PC-3 (cell line): ENCODE results near the gene LNX1.

ENCODE experiments used
- EZH2 ChIP-seq: fragments of 300-600 bp; sonication (generic); IDR thresholded peaks from one replicate; pipeline ENCODE4 v1.6.1; 2017; ENCODE audit warnings: antibody characterized with exemption, mild to moderate bottlenecking, low read length; ENCODE audit not compliant: unreplicated experiment
- EZH2phosphoT487 ChIP-seq: fragments of 300-600 bp; sonication (generic); IDR thresholded peaks from 2 replicates; pipeline ENCODE4 v1.6.1; 2018; ENCODE audit warnings: mild to moderate bottlenecking, antibody characterized with exemption, low read length, borderline replicate concordance
- TF ChIP-seq, protein P1 (sequence below): fragments of 300-600 bp; sonication (generic); conservative IDR thresholded peaks from 2 replicates; pipeline ENCODE4 v1.5.1; 2017; ENCODE audit warnings: antibody characterized with exemption, low read depth, mild to moderate bottlenecking, low read length

DNA sequence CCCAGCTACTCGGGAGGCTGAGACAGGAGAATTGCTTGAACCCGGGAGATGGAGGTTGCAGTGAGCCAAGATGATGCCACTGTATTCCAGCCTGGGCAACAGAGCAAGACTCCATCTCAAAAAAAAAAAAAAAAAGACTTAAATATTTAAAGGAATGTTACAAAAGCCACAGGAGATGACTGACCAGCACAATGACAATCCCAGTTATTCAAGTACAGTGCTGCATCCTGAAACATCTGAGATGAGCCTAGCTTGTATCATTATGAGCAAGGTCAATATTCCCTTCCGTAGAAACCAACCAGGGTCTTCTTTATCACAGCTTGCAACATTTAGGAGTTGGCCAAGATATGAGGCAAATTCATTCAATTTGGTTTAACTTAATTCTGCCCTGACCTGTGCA lies 38.6 kb downstream of the LNX1 start:
- no peak for TF ChIP-seq EZH2phosphoT487
- TF ChIP-seq, protein P1, sequence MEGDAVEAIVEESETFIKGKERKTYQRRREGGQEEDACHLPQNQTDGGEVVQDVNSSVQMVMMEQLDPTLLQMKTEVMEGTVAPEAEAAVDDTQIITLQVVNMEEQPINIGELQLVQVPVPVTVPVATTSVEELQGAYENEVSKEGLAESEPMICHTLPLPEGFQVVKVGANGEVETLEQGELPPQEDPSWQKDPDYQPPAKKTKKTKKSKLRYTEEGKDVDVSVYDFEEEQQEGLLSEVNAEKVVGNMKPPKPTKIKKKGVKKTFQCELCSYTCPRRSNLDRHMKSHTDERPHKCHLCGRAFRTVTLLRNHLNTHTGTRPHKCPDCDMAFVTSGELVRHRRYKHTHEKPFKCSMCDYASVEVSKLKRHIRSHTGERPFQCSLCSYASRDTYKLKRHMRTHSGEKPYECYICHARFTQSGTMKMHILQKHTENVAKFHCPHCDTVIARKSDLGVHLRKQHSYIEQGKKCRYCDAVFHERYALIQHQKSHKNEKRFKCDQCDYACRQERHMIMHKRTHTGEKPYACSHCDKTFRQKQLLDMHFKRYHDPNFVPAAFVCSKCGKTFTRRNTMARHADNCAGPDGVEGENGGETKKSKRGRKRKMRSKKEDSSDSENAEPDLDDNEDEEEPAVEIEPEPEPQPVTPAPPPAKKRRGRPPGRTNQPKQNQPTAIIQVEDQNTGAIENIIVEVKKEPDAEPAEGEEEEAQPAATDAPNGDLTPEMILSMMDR = no peak
- no peak for TF ChIP-seq EZH2
